IMR-90 (cell line): Measurements from ENCODE around the gene PRRG1. TPM values are rescaled to one million over a fixed set of nuclear protein-coding genes. Genes with fewer than 3 reads are reported as not detected.
A peak's percentile ranks its signal among the peaks of the same experiment; 100 is the strongest.

Source experiments
- ATAC-seq: fragments of 200-7000 bp; cut with Tn5 transposase; 2 replicates; pipeline ENCODE4 v1.9.1; 2020; ENCODE audit warnings: low read depth, mild to moderate bottlenecking, moderate library complexity
- BruUV-seq: library from RNA; stranded (reverse); fragments of 400-500 nt; replicated peaks from 2 replicates; lab custom pipeline; 2021; lab: Mats Ljungman, UMichigan
- CTCF ChIA-PET: fragments of 300-600 bp; formaldehyde crosslinking; extraction: SDS; loops from one replicate; lab custom pipeline; 2021; ENCODE audit warnings: antibody characterized with exemption; lab: Yijun Ruan, JAX
- POLR2A ChIA-PET: fragments of 300-600 bp; sonication (Branson Sonifier 250); formaldehyde crosslinking; loops from one replicate; lab custom pipeline; 2022; ENCODE audit warnings: antibody characterized with exemption; ENCODE audit not compliant: unreplicated experiment; lab: Charles Lee
- DNase-seq: peaks from one replicate; pipeline ENCODE4 v3.0.0; 2013
- H2AFZ ChIP-seq: replicated peaks from 2 replicates; pipeline ENCODE3; 2013; ENCODE audit warnings: low read length, mild to moderate bottlenecking; ENCODE audit not compliant: poor library complexity
- H2AK5ac ChIP-seq: 2 replicates; pipeline ENCODE4 v1.6.1; 2013; ENCODE audit warnings: low read depth, low read length, inconsistent platforms
- H2AK9ac ChIP-seq: replicated peaks from 2 replicates; pipeline ENCODE3; 2013; ENCODE audit warnings: mild to moderate bottlenecking, low read depth, low read length, moderate library complexity; ENCODE audit not compliant: poor library complexity
- H2BK120ac ChIP-seq: 2 replicates; pipeline ENCODE4 v1.6.1; 2013; ENCODE audit warnings: low read depth, low read length, inconsistent platforms
- H2BK15ac ChIP-seq: 3 replicates; pipeline ENCODE4 v1.6.1; 2013; ENCODE audit warnings: low read depth, low read length, inconsistent platforms
- H2BK20ac ChIP-seq: 2 replicates; pipeline ENCODE4 v1.6.1; 2013; ENCODE audit warnings: low read depth, mild to moderate bottlenecking, inconsistent platforms, low read length, moderate library complexity
- H2BK5ac ChIP-seq: 2 replicates; pipeline ENCODE4 v1.6.1; 2013; ENCODE audit warnings: mild to moderate bottlenecking, low read depth, low read length, inconsistent platforms; ENCODE audit not compliant: poor library complexity, severe bottlenecking
- H3K14ac ChIP-seq: replicated peaks from 2 replicates; pipeline ENCODE4 v1.6.1; 2013; ENCODE audit warnings: low read depth, low read length, inconsistent platforms
- H3K18ac ChIP-seq: 2 replicates; pipeline ENCODE4 v1.6.1; 2013; ENCODE audit warnings: low read depth, low read length, control low read depth
- H3K23ac ChIP-seq: 2 replicates; pipeline ENCODE4 v1.6.1; 2013; ENCODE audit warnings: low read depth, low read length, inconsistent platforms
- H3K27ac ChIP-seq: 2 replicates; pipeline ENCODE4 v1.5.1; 2013; ENCODE audit warnings: mild to moderate bottlenecking, control low read depth, low read length; ENCODE audit not compliant: insufficient read depth
- H3K27me3 ChIP-seq: 2 replicates; pipeline ENCODE4 v1.6.1; 2013; ENCODE audit warnings: low read length; ENCODE audit not compliant: control insufficient read depth, insufficient read depth
- H3K36me3 ChIP-seq: 2 replicates; pipeline ENCODE4 v1.6.1; 2013; ENCODE audit warnings: low read length, mixed read lengths; ENCODE audit not compliant: control insufficient read depth, insufficient read depth
- H3K4ac ChIP-seq: 2 replicates; pipeline ENCODE4 v1.6.1; 2013; ENCODE audit warnings: low read depth, low read length, inconsistent platforms
- H3K4me1 ChIP-seq: 2 replicates; pipeline ENCODE4 v1.6.1; 2013; ENCODE audit warnings: low read length, mixed read lengths; ENCODE audit not compliant: control insufficient read depth, insufficient read depth
- H3K4me2 ChIP-seq: 2 replicates; pipeline ENCODE4 v1.6.1; 2013; ENCODE audit warnings: low read depth, mild to moderate bottlenecking, control low read depth, low read length, moderate library complexity
- H3K4me3 ChIP-seq: 2 replicates; pipeline ENCODE4 v1.5.1; 2013; ENCODE audit warnings: low read depth, mild to moderate bottlenecking, control low read depth, low read length, moderate library complexity; ENCODE audit not compliant: insufficient read depth
- H3K56ac ChIP-seq: 2 replicates; pipeline ENCODE4 v1.6.1; 2013; ENCODE audit warnings: low read length, inconsistent platforms; ENCODE audit not compliant: insufficient read depth; ENCODE audit errors: extremely low read depth
- H3K79me1 ChIP-seq, 2 experiments: 2 replicates each; pipeline ENCODE4 v1.6.1; 2013; ENCODE audit warnings: low read length in 2 of 2, inconsistent platforms in 1 of 2, low read depth in 1 of 2
- H3K9ac ChIP-seq: 2 replicates; pipeline ENCODE4 v1.6.1; 2013; ENCODE audit warnings: low read depth, low read length, control low read depth
- H3K9me1 ChIP-seq: 2 replicates; pipeline ENCODE4 v1.6.1; 2013; ENCODE audit warnings: low read length, inconsistent platforms; ENCODE audit not compliant: insufficient read depth
- H3K9me3 ChIP-seq: 2 replicates; pipeline ENCODE4 v1.6.1; 2013; ENCODE audit warnings: low read length; ENCODE audit not compliant: control insufficient read depth, insufficient read depth
- H4K20me1 ChIP-seq: 2 replicates; pipeline ENCODE4 v1.6.1; 2013; ENCODE audit warnings: low read length, inconsistent platforms; ENCODE audit not compliant: insufficient read depth
- H4K5ac ChIP-seq: 2 replicates; pipeline ENCODE4 v1.6.1; 2013; ENCODE audit warnings: mild to moderate bottlenecking, low read depth, low read length, control low read depth
- H4K8ac ChIP-seq, 2 experiments: 2 replicates each; pipeline ENCODE4 v1.6.1; 2013; ENCODE audit warnings: low read depth in 2 of 2, low read length in 2 of 2, control low read depth in 1 of 2, inconsistent platforms in 1 of 2
- H4K91ac ChIP-seq: 2 replicates; pipeline ENCODE4 v1.6.1; 2013; ENCODE audit warnings: low read depth, low read length, inconsistent platforms; ENCODE audit not compliant: insufficient read depth
- CEBPB ChIP-seq: IDR thresholded peaks from 2 replicates; pipeline ENCODE4 v1.6.1; 2012; ENCODE audit warnings: low read depth, low read length, improper control_type of control experiment
- MAFK ChIP-seq: IDR thresholded peaks from 2 replicates; pipeline ENCODE4 v1.6.1; 2012; ENCODE audit warnings: low read depth, low read length, improper control_type of control experiment
- NFE2L2 ChIP-seq: fragments of 150-350 bp; IDR thresholded peaks from 2 replicates; pipeline ENCODE4 v1.6.1; 2016; ENCODE audit warnings: low read depth, mild to moderate bottlenecking, low read length
- POLR2A ChIP-seq: IDR thresholded peaks from 2 replicates; pipeline ENCODE4 v1.6.1; 2012; ENCODE audit warnings: mild to moderate bottlenecking, low read depth, low read length
- RCOR1 ChIP-seq: IDR thresholded peaks from 2 replicates; pipeline ENCODE4 v1.6.1; 2012; ENCODE audit warnings: mild to moderate bottlenecking, low read length, improper control_type of control experiment; ENCODE audit not compliant: insufficient replicate concordance
- SMC3 ChIP-seq: fragments of 150-350 bp; IDR thresholded peaks from 2 replicates; pipeline ENCODE4 v1.6.1; 2016; ENCODE audit warnings: low read depth, mild to moderate bottlenecking, antibody characterized with exemption, low read length, moderate library complexity
- WGBS, 2 experiments: methylation state at CpG; one replicate each; pipeline versions ENCODE4 v1.1.5 to v1.1.7; 2013; ENCODE audit warnings: missing lambda C conversion rate in 2 of 2; ENCODE audit not compliant: insufficient read length in 1 of 2; ENCODE audit errors: extremely low coverage in 2 of 2; 5-methylcytosine and 5-hydroxymethylcytosine counted together
- dilution Hi-C: fragments of 300-500 bp; cut with HindIII; formaldehyde crosslinking; loops from one replicate; pipeline ENCODE4 v1.14.3; 2018; ENCODE audit warnings: low sequenced_read_pairs; ENCODE audit not compliant: unreplicated experiment
- in situ Hi-C: fragments of 300-500 bp; cut with MboI; formaldehyde crosslinking; loops from 3 replicates; pipeline ENCODE4 v1.14.3; 2019; ENCODE audit warnings: low sequenced_read_pairs, inconsistent platforms, mixed read lengths
- intact Hi-C: fragments of 100-400 bp; cut with micrococcal nuclease; formaldehyde crosslinking; loops from 2 replicates; pipeline ENCODE4 v1.10.0; 2022
- polyA plus RNA-seq, 3 experiments: library from polyadenylated mRNA; depleted of rRNA; stranded (reverse); fragments of >200 nt; gene quantifications; 2 replicates each; pipeline ENCODE4 v1.2.3, GENCODE V29; 2012; ENCODE audit warnings: low replicate concordance in 1 of 3
- total RNA-seq: library from RNA; depleted of rRNA; stranded (reverse); fragments of >200 nt; gene quantifications from 2 replicates; pipeline ENCODE4 v1.2.3, GENCODE V29; 2012
- TF ChIP-seq, protein P1 (sequence below): fragments of 150-350 bp; IDR thresholded peaks from 2 replicates; pipeline ENCODE4 v1.6.1; 2017; ENCODE audit warnings: mild to moderate bottlenecking, antibody characterized with exemption, low read length, low read depth

PRRG1 gene
- total and polyA plus RNA-seq, 2 of the 4 experiments (the other 2 are of a cell fraction): 9.0 to 11.1 TPM

DNA sequence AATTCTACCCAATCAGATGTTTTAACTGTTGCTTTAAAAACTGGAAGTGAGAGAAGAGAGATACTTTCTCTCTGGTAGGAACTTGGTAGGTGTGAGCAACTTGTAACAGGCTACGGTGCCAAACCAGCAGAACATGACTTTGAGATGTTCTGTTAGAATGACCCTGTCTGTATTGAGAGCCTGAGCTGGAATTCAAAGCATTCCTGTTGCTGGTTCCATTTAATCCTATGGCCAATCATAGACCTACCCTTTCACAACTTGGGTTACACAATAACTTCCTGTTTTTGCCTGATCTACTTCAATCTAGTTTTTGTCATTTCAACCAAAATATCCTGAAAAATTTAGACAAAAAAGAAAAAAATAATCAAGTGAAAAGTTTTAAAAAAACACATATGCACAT is 1.7 kb upstream of the PRRG1 start:
- no peaks in the 10 kb centered on the region for H3K36me3 ChIP-seq
- no TSS peak for BruUV-seq
- H3K4ac ChIP-seq: 0 out of 2 replicates have a peak overlapping the region, but pooled peaks have one; percentile 29
- peaks cover 5% of the 10 kb centered on the region for H3K4me1 ChIP-seq
- POLR2A ChIA-PET: interaction anchor here (0.5 kb wide), 1 partner anchor 465 kb away, joined by 3 read pairs; no protein-coding TSS in a partner anchor
- peak overlapping the region; percentile 78 for H2BK5ac ChIP-seq
- dilution Hi-C loops: no loop called here
- no peaks in the 10 kb centered on the region for H3K27me3 ChIP-seq
- no peak overlapping the region for H2AFZ ChIP-seq
- peak overlapping the region in 1 of 2 experiments; percentile 31; a peak in 1 of 4 replicates for H4K8ac ChIP-seq
- peak overlapping the region; percentile 83 for H3K18ac ChIP-seq
- no peak overlapping the region for H2AK5ac ChIP-seq
- no peak overlapping the region for H3K14ac ChIP-seq
- no peak overlapping the region for H3K56ac ChIP-seq
- peak overlapping the region; percentile 93; the same call in 1 of the 2 replicates for H3K27ac ChIP-seq
- H2AK9ac ChIP-seq: no peak overlapping the region
- H3K23ac ChIP-seq: peak overlapping the region; percentile 11; the same call in 1 of the 2 replicates
- H3K9me1 ChIP-seq: no peaks in the 10 kb centered on the region
- no peaks in the 10 kb centered on the region for H3K9me3 ChIP-seq
- no peak overlapping the region for H3K4me3 ChIP-seq
- H2BK15ac ChIP-seq: no peak overlapping the region
- 0 out of 2 replicates have a peak overlapping the region, but pooled peaks have one; percentile 11 for H4K91ac ChIP-seq
- ATAC-seq (peak; percentile 26), DNase-seq (peak; percentile 47)
- no peak overlapping the region for H4K5ac ChIP-seq
- H3K9ac ChIP-seq: no peak overlapping the region
- in situ Hi-C loops: no loop called here
- H2BK120ac ChIP-seq: peak overlapping the region; percentile 77
- no CpG with 5 or more reads among the region's 1 CpG for WGBS, 2 experiments
- no peak for TF ChIP-seq RCOR1
- no peak for TF ChIP-seq MAFK
- no peak for TF ChIP-seq NFE2L2
- peak; percentile 80 for TF ChIP-seq CEBPB
- TF ChIP-seq, protein P1, sequence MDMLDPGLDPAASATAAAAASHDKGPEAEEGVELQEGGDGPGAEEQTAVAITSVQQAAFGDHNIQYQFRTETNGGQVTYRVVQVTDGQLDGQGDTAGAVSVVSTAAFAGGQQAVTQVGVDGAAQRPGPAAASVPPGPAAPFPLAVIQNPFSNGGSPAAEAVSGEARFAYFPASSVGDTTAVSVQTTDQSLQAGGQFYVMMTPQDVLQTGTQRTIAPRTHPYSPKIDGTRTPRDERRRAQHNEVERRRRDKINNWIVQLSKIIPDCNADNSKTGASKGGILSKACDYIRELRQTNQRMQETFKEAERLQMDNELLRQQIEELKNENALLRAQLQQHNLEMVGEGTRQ: no peak
- TF ChIP-seq POLR2A: no peak
- TF ChIP-seq SMC3: no peak
- H2BK20ac ChIP-seq: peak overlapping the region; percentile 42
- CTCF ChIA-PET: no interaction called here
- peak overlapping the region; percentile 39; the same call in 1 of the 2 replicates for H3K4me2 ChIP-seq
- intact Hi-C loops: loop anchor here (5.0 kb wide), 2 partner anchors 75 to 525 kb away; no protein-coding TSS in a partner anchor
- no peaks in the 10 kb centered on the region for H4K20me1 ChIP-seq
- H3K79me1 ChIP-seq: no peaks in the 10 kb centered on the region
